Choroid plexus epithelial cell (primary cell): ENCODE results near the gene FGF19.

Experiments used
- DNase-seq: peaks from one replicate; pipeline ENCODE4 v3.0.0-alpha.2; 2010; ENCODE audit warnings: low read depth
- H3K4me3 ChIP-seq: 2 replicates; pipeline ENCODE4 v1.5.1; 2011; ENCODE audit warnings: low read depth, mild to moderate bottlenecking, control low read depth, low read length, moderate library complexity
- CTCF ChIP-seq: conservative IDR thresholded peaks from 2 replicates; pipeline ENCODE4 v1.5.1; 2011; ENCODE audit warnings: low read depth, mild to moderate bottlenecking, control low read depth, inconsistent platforms, low read length, moderate library complexity

Gene FGF19

GRCh38 chr11:69682681-69683326 lies 21.0 kb downstream of the FGF19 start:
- TF ChIP-seq CTCF, result no peak
- no peak for DNase-seq
- H3K4me3 ChIP-seq, result no peak overlapping the region

- no peak for TF ChIP-seq CTCF
- no peak for DNase-seq
These were observed 21.6 kb downstream of the FGF19 start for GRCh38 chr11:69682221-69682620.

GRCh38 chr11:69680688-69681087 lies 23.1 kb downstream of the FGF19 start:
- no peak overlapping the region for H3K4me3 ChIP-seq
- no peak for DNase-seq
- no peak for TF ChIP-seq CTCF

More at GRCh38 chr11:69682221-69682620, 21.6 kb downstream of the FGF19 start:
- H3K4me3 ChIP-seq, result no peak overlapping the region

- H3K4me3 ChIP-seq, result no peak overlapping the region
- DNase-seq, result no peak
- TF ChIP-seq CTCF, result no peak
These were observed 26.1 kb downstream of the FGF19 start for GRCh38 chr11:69677749-69678148.

GRCh38 chr11:69674886-69675714 lies 28.7 kb downstream of the FGF19 start, which contains the start of gene LTO1:
Gene LTO1 (minus strand): TSS chr11:69675353. CDS start chr11:69675239, 114 bp downstream.
- DNase-seq, result peak; percentile 98
- peak within 1 kb of the TSS; percentile 98 for H3K4me3 ChIP-seq
- no peak for TF ChIP-seq CTCF

- H3K4me3 ChIP-seq, result peak overlapping the region; percentile 98
- peak; percentile 87 for DNase-seq
- TF ChIP-seq CTCF, result no peak
These were observed 29.4 kb downstream of the FGF19 start for GRCh38 chr11:69674267-69674885.
